HuH-7 (cell line): ENCODE measurements around the gene EBP.
A peak's percentile ranks its signal among the peaks of the same experiment; 100 is the strongest.
"Not testable (repeated sequence)": the region's sequence is repeated elsewhere in the genome, so short reads cannot be mapped to it uniquely, and the experiment has no call there.

Experiments used
- DNase-seq: peaks from one replicate; pipeline ENCODE4 v3.0.0; 2011; ENCODE audit warnings: low spot score

Gene EBP

GRCh38 chrX:48525853-48526252 lies 4.2 kb downstream of the EBP start:
- not testable (repeated sequence) for DNase-seq

GRCh38 chrX:48530736-48531135 lies 9.1 kb downstream of the EBP start:
- DNase-seq = no peak

GRCh38 chrX:48531358-48531959 lies 9.9 kb downstream of the EBP start:
- DNase-seq = no peak

- no peak for DNase-seq
Observed at GRCh38 chrX:48532161-48532560, 10.6 kb downstream of the EBP start.

GRCh38 chrX:48533165-48533564 lies 11.6 kb downstream of the EBP start:
- DNase-seq = no peak

GRCh38 chrX:48538641-48539344 lies 17.2 kb downstream of the EBP start:
- DNase-seq = no peak

GRCh38 chrX:48539345-48540027 lies 17.9 kb downstream of the EBP start, which contains the start of gene TBC1D25:
Gene TBC1D25 (plus strand): TSS chrX:48539714. CDS start chrX:48539798, 84 bp downstream.
- DNase-seq = peak; percentile 89

GRCh38 chrX:48540028-48540375 lies 18.4 kb downstream of the EBP start:
- DNase-seq = peak; percentile 58

- DNase-seq = no peak
Observed at GRCh38 chrX:48540480-48540879, 18.9 kb downstream of the EBP start.

GRCh38 chrX:48541140-48541814 lies 19.7 kb downstream of the EBP start:
- DNase-seq = no peak

- no peak for DNase-seq
Observed at GRCh38 chrX:48548871-48549270, 27.3 kb downstream of the EBP start.

GRCh38 chrX:48555731-48556325 lies 34.2 kb downstream of the EBP start:
- DNase-seq = not testable (repeated sequence)

- no peak for DNase-seq
Observed at GRCh38 chrX:48558271-48558670, 36.7 kb downstream of the EBP start.

- no peak for DNase-seq
Observed at GRCh38 chrX:48559636-48560035, 38.0 kb downstream of the EBP start.

GRCh38 chrX:48560056-48560455 lies 38.4 kb downstream of the EBP start:
- DNase-seq = no peak

GRCh38 chrX:48560681-48561080 lies 39.1 kb downstream of the EBP start:
- no peak for DNase-seq

- DNase-seq = no peak
Observed at GRCh38 chrX:48569958-48570357, 48.4 kb downstream of the EBP start.

GRCh38 chrX:48573690-48574269 lies 52.2 kb downstream of the EBP start:
- DNase-seq = no peak

- DNase-seq = peak; percentile 94
Observed at GRCh38 chrX:48574270-48575266, 53.0 kb downstream of the EBP start, which contains the start of gene RBM3. Gene RBM3 (plus strand): TSS chrX:48574484. CDS start chrX:48575181, 697 bp downstream.

- DNase-seq = no peak
Observed at GRCh38 chrX:48575642-48576041, 54.0 kb downstream of the EBP start.

GRCh38 chrX:48576108-48576507 lies 54.5 kb downstream of the EBP start:
- DNase-seq = no peak
